Esophagus squamous epithelium (tissue), 4 donors: ENCODE measurements around the gene KRTAP5-5.

Experiments used
- CTCF ChIP-seq, 6 experiments: fragments of 450-650 bp in 4 of 6; fragments of 200-600 bp in 2 of 6; sonication (generic) in 2 of 6; IDR thresholded peaks; one replicate each; pipeline ENCODE4 v1.5.1; 2016 to 2019; ENCODE audit warnings: antibody characterized with exemption in 6 of 6, mild to moderate bottlenecking in 4 of 6, moderate library complexity in 4 of 6
- POLR2A ChIP-seq, 4 donors: fragments of 450-650 bp; IDR thresholded peaks; one replicate each; pipeline ENCODE4 v1.6.1; 2017; ENCODE audit warnings: antibody characterized with exemption in 4 of 4, mild to moderate bottlenecking in 4 of 4, moderate library complexity in 3 of 4

DNA sequence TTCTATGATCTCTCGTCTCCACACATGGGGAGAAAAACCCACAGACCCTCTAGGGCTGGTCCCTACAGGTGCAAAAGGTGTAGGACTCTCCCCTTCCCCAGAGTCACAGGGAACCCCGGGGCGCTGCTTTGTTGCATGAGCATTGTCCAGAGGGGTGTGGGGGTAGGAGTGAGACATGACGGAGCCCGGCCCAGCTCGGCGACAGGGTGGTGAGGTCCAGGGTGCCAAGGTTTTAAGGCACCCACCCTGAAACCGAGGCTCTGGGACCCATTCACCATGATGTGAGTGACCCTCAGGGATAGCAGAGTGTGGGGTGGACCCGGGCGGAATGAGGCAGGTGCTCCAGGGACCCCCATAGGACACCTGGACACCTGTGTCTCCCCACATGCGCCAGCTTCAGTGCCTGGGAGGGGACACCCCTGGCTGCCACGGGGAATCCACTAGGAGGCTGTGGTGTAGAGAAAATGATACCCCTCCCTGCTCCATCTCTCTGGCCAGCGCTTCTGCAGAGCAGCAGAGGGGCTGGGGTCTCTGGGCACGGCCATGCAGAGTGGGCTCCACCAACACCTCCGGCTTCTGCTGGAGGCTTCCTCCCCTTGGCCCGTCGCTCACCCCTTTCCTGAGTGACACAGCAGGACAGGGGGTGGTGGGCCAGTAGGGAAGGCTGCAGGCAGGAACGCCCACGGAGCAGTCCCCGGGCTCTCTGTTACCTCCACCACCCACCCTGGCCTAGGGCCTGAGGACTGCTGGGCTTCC, 15.2 kb downstream of the KRTAP5-5 start:
- TF ChIP-seq CTCF (IDR thresholded peaks at IDR 0.05) (no peak), POLR2A (IDR thresholded peaks at IDR 0.05) (no peak)
